Uterus (tissue), 2 donors: ENCODE data around the gene IPO13.

ENCODE experiments used
- POLR2A ChIP-seq, 2 donors: fragments of 450-650 bp; IDR thresholded peaks; one replicate each; pipeline ENCODE4 v1.6.1; 2016; ENCODE audit warnings: antibody characterized with exemption in 2 of 2, mild to moderate bottlenecking in 1 of 2, moderate library complexity in 1 of 2
- TF ChIP-seq, protein P1 (sequence below), 4 experiments: fragments of 200-600 bp in 2 of 4; fragments of 450-650 bp in 2 of 4; sonication (generic) in 2 of 4; IDR thresholded peaks; one replicate each; pipeline ENCODE4 v1.5.1; 2016 to 2019; ENCODE audit warnings: antibody characterized with exemption in 4 of 4, mild to moderate bottlenecking in 2 of 4, moderate library complexity in 1 of 4

DNA sequence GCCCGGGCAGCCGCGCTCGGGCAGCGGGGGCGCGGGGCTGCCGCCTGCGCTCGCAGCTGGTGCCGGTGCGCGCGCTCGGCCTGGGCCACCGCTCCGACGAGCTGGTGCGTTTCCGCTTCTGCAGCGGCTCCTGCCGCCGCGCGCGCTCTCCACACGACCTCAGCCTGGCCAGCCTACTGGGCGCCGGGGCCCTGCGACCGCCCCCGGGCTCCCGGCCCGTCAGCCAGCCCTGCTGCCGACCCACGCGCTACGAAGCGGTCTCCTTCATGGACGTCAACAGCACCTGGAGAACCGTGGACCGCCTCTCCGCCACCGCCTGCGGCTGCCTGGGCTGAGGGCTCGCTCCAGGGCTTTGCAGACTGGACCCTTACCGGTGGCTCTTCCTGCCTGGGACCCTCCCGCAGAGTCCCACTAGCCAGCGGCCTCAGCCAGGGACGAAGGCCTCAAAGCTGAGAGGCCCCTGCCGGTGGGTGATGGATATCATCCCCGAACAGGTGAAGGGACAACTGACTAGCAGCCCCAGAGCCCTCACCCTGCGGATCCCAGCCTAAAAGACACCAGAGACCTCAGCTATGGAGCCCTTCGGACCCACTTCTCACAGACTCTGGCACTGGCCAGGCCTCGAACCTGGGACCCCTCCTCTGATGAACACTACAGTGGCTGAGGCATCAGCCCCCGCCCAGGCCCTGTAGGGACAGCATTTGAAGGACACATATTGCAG is 10.2 kb upstream of the IPO13 start:
- TF ChIP-seq, protein P1, sequence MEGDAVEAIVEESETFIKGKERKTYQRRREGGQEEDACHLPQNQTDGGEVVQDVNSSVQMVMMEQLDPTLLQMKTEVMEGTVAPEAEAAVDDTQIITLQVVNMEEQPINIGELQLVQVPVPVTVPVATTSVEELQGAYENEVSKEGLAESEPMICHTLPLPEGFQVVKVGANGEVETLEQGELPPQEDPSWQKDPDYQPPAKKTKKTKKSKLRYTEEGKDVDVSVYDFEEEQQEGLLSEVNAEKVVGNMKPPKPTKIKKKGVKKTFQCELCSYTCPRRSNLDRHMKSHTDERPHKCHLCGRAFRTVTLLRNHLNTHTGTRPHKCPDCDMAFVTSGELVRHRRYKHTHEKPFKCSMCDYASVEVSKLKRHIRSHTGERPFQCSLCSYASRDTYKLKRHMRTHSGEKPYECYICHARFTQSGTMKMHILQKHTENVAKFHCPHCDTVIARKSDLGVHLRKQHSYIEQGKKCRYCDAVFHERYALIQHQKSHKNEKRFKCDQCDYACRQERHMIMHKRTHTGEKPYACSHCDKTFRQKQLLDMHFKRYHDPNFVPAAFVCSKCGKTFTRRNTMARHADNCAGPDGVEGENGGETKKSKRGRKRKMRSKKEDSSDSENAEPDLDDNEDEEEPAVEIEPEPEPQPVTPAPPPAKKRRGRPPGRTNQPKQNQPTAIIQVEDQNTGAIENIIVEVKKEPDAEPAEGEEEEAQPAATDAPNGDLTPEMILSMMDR (IDR thresholded peaks at IDR 0.05): no peak
- TF ChIP-seq POLR2A (IDR thresholded peaks at IDR 0.05): no peak
